ENCODE results near the gene TBC1D22A. TPM values are rescaled to one million over a fixed set of nuclear protein-coding genes. Genes with fewer than 3 reads are reported as not detected.

TBC1D22A gene
- total and polyA plus RNA-seq, 2 donors (not counting 3 experiments of a cell fraction or from before 2014, with no cell fraction given): 26.1 to 32.4 TPM

- dilution Hi-C loops (cut with MboI; ENCODE audit: extremely low pct_ligation_motif_present, low sequenced_read_pairs): no loop called here
- no peaks in the 10 kb centered on the region for H3K9me3 ChIP-seq (replicated peaks; ENCODE audit: control insufficient read depth, insufficient read depth, low read length)
- H3K4me1 ChIP-seq (ENCODE audit: control insufficient read depth, extremely low read depth, insufficient read depth, low read length): peaks cover 33% of the 10 kb centered on the region
- H3K9ac ChIP-seq (replicated peaks; ENCODE audit: extremely low read depth, insufficient read depth, low read length): no peak overlapping the region
- no peak overlapping the region for H3K4me2 ChIP-seq (ENCODE audit: insufficient read depth, low read length)
- ChIA-PET CTCF (interaction anchor here (1.1 to 2.5 kb wide), 3 partner anchors 9 to 28 kb away, joined by 3 to 8 read pairs (median 7); no protein-coding TSS in a partner anchor), POLR2A (no interaction called here)
- peaks cover 2% of the 10 kb centered on the region for H3K79me2 ChIP-seq (ENCODE audit: control insufficient read depth, insufficient read depth, low read length)
- DNase-seq (ENCODE audit: low read depth, low spot score) (no peak), FAIRE-seq (no peak)
- H4K20me1 ChIP-seq (replicated peaks; ENCODE audit: control insufficient read depth, extremely low read depth, insufficient read depth, low read length): no peaks in the 10 kb centered on the region
- BruUV-seq (replicated peaks): no TSS peak
- H3K27ac ChIP-seq (ENCODE audit: insufficient read depth, low read depth, low read length): no peak overlapping the region
- TF ChIP-seq MYC (IDR thresholded peaks at IDR 0.05; ENCODE audit: low read depth, low read length): no peak
- TF ChIP-seq POLR2AphosphoS5 (IDR thresholded peaks at IDR 0.05; ENCODE audit: insufficient read depth, low read depth, low read length): no peak
- no peak for TF ChIP-seq EZH2 (IDR thresholded peaks at IDR 0.05; ENCODE audit: borderline replicate concordance, low read depth, low read length, severe bottlenecking)
- TF ChIP-seq, protein P1, sequence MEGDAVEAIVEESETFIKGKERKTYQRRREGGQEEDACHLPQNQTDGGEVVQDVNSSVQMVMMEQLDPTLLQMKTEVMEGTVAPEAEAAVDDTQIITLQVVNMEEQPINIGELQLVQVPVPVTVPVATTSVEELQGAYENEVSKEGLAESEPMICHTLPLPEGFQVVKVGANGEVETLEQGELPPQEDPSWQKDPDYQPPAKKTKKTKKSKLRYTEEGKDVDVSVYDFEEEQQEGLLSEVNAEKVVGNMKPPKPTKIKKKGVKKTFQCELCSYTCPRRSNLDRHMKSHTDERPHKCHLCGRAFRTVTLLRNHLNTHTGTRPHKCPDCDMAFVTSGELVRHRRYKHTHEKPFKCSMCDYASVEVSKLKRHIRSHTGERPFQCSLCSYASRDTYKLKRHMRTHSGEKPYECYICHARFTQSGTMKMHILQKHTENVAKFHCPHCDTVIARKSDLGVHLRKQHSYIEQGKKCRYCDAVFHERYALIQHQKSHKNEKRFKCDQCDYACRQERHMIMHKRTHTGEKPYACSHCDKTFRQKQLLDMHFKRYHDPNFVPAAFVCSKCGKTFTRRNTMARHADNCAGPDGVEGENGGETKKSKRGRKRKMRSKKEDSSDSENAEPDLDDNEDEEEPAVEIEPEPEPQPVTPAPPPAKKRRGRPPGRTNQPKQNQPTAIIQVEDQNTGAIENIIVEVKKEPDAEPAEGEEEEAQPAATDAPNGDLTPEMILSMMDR (IDR thresholded peaks at IDR 0.05; ENCODE audit: extremely low read depth in 1 of 2, insufficient read depth in 1 of 2, low read depth in 1 of 2, low read length in 2 of 2): no peak
- no peak for TF ChIP-seq POLR2A (IDR thresholded peaks at IDR 0.05; ENCODE audit: low read depth, low read length)
- no peak for TF ChIP-seq JUN (IDR thresholded peaks at IDR 0.05; ENCODE audit: borderline replicate concordance, insufficient read depth, insufficient read length, low read depth)
- TF ChIP-seq FOS (IDR thresholded peaks at IDR 0.05; ENCODE audit: borderline replicate concordance, insufficient read depth, low read length): no peak
- TF ChIP-seq GATA2 (IDR thresholded peaks at IDR 0.05; ENCODE audit: insufficient read depth, insufficient read length, low read depth, low read length): no peak
- TF ChIP-seq, protein P2, sequence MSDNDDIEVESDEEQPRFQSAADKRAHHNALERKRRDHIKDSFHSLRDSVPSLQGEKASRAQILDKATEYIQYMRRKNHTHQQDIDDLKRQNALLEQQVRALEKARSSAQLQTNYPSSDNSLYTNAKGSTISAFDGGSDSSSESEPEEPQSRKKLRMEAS (IDR thresholded peaks at IDR 0.05; ENCODE audit: insufficient read depth, insufficient read length): no peak
- no peaks in the 10 kb centered on the region for H3K27me3 ChIP-seq (ENCODE audit: control insufficient read depth in 2 of 2, insufficient read depth in 2 of 2, low read length in 2 of 2)
- intact Hi-C loops (cut with micrococcal nuclease): no loop called here
- H3K36me3 ChIP-seq (ENCODE audit: control insufficient read depth in 2 of 2, extremely low read depth in 1 of 2, insufficient read depth in 2 of 2, low read length in 2 of 2): no peaks in the 10 kb centered on the region
- H3K4me3 ChIP-seq (replicated peaks in 1 of 3; ENCODE audit: insufficient read depth in 1 of 3, low read depth in 1 of 3, low read length in 3 of 3): no peak overlapping the region
- no peaks in the 10 kb centered on the region for H3K9me1 ChIP-seq (replicated peaks; ENCODE audit: control insufficient read depth, extremely low read depth, insufficient read depth, low read length)
- H2AFZ ChIP-seq (ENCODE audit: low read depth, low read length): no peak overlapping the region
Observed at GRCh38 chr22:46826438-46827135, 64.1 kb downstream of the TBC1D22A start.
